H4 (cell line): ENCODE measurements around the gene TPSB2. TPM values are rescaled to one million over a fixed set of nuclear protein-coding genes. Genes with fewer than 3 reads are reported as not detected.
"Not testable (repeated sequence)": the region's sequence is repeated elsewhere in the genome, so short reads cannot be mapped to it uniquely, and the experiment has no call there.

ENCODE experiments used
- DNase-seq: peaks from one replicate; pipeline ENCODE4 v3.0.0-alpha.2; 2015; ENCODE audit warnings: low spot score
- total RNA-seq: library from RNA; depleted of rRNA; stranded (reverse); fragments of >200 nt; shearing (Covaris generic); gene quantifications from 2 replicates; pipeline ENCODE4 v1.2.3, GENCODE V29; 2014

TPSB2 gene
- total RNA-seq, 1 experiment from 2014 or later = 0.17 TPM

DNA sequence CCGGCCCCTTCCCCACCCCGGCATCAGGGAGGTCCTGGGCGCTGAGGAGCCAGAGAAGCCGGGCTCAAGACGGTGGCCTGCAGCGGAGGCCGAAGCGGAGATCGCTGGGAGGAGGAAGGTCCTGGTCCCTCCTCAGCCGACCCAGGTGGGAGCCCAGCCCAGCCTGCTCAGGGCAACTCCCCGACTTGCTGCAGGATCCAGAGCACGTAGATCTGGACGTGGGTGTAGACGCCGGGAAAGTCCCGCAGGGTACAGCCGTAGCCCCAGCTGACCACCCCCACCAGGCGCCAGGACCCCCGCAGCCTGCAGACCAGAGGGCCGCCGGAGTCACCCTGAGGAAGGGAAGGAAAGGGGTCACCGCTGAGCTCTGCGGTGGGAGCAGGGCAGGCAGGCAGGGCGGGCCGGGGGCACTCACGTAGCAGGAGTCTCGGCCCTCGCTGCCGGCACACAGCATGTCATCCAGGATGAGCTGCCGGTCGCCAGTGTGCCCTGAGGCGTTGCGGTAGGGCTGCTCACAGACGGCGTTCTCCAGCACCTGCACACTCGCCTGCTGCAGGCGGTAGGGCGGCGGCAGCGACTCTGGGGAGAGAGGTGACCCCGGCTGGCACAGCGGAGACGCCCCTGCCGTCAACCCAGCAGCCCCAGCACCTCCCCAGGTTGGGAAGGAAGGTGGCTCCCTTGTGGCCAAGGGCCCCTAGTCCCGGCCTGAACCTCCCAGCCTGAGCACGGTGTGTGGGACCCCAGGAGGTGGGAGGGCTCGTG, 31.3 kb upstream of the TPSB2 start:
- no peak for DNase-seq

DNA sequence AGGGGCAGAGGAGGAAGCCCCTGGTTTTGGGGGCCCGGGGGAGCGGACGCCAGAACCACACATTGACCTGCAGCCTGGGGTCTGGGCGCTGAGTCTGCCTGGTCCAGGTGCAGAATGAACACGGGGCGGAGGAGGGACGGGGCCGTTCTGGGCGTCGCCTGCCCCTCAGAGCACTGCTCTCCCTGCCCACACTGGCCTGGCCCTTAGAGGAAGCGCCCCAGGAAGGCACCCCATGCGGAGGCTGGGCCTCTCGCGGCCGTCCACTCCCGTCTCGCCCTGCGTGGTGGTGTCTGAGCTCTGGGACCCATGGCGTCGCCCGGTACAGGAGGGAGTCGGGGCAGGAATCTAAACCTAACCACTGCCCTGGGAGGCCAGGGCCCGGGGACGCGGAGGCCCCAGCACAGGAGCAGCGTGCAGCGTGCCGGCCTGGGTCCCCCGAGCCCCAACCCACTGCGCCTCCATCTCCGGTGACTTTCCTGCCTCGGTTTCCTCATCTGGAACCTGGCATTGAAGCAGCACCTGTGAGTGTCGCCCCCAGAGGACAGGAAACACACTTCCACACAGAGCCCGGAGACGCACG, 30.2 kb upstream of the TPSB2 start:
- DNase-seq = no peak

GRCh38 chr16:1259760-1260068, 29.7 kb upstream of the TPSB2 start:
- no peak for DNase-seq

DNA sequence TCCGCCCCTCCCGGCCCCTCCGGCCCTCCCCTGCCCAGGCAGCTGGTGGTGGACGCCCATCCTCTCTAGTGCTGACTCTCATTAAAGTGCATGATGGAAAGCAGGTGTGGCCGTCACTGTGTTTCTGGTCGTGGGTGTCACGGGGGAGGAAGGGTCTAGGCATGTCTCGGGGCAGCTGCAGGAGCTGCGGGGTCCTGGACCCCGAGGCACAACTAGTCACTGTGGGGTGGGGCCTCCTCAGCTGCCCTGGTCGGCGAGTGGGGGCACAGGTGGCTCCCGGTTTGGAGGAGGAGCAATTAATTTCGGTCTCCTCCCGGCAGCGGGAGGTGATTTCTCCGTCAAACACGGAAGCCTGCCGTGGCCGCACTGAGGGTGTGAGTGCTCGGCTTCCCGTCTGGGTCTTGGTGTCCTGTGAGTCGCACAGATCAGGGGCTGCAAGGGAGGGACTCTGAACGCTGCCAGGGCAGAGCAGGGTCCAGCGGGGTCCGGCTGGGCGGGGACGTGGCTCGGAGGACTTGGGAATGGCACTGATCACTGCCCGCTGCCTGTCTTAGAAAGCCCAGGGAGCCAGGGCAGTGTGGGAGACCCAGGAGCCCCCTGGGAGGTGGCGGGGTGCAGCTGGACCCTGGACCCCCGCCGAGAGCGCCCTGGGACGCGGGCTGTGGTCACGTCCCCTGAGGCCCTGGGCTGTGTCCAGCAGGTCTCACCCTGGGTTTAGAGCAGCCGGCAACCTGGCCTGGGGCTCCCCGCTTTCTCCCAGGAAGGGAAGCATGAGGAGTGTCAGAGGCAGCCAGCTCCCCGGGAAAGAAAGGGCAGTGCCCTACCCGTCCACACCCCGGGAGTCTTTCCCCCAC, 29.1 kb upstream of the TPSB2 start:
- no peak for DNase-seq

GRCh38 chr16:1258225-1258600, 28.2 kb upstream of the TPSB2 start:
- DNase-seq = no peak

- DNase-seq = no peak
Measured at GRCh38 chr16:1257561-1258224, 27.7 kb upstream of the TPSB2 start.

GRCh38 chr16:1256874-1257322, 26.9 kb upstream of the TPSB2 start:
- no peak for DNase-seq

GRCh38 chr16:1256296-1256873, 26.4 kb upstream of the TPSB2 start:
- DNase-seq = not testable (repeated sequence)

- not testable (repeated sequence) for DNase-seq
Measured at GRCh38 chr16:1255276-1256122, 25.5 kb upstream of the TPSB2 start, which contains the start of gene TPSD1. Gene TPSD1, plus strand, starts transcription at chr16:1256069. Its CDS starts 212 bp downstream, at chr16:1256281.

DNA sequence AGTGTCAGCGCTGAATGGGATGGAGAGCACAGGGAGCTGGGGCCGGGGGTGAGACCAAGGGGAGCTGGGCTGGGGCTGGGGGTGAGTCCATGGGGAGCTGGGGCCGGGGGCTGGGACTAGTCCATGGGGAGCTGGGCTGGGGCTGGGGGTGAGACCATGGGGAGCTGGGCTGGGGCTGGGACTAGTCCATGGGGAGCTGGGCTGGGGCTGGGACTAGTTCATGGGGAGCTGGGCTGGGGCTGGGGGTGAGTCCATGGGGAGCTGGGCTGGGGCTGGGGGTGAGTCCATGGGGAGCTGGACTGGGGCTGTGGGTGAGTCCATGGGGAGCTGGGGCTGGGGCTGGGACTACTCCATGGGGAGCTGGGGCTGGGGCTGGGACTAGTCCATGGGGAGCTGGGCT, 24.8 kb upstream of the TPSB2 start:
- DNase-seq = not testable (repeated sequence)

DNA sequence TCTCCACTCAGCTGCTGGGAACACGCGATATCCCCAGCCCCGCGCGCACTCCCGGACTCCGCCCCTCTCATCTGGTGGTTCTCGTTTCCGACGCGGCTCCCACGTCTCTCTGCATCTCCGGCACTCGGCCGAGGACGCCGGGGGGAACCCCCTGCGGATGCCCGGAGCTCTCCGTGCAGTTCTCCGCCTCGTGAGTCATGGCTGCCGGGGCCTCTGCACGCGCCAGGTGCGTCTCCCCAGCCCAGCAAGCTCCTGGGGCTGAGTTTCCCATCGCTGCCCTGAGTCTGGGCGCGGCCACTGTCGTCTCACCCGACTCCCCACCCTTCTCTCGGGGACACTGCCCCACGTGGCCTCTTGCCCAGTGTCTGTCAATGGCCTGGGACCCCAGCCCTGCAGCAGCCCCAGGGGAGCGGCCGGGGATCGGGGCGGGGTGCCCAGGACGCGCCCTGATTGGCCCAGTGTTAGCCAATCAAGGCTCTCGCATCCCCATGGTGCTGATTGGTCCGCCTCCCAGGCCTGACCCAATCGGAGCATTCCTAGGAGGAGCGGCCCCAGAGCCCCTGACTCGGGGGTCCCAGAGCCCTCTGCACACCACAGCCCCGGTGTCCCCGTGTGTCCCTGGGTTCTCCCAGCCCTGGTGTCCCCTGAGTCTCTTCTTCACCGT, 23.8 kb upstream of the TPSB2 start:
- not testable (repeated sequence) for DNase-seq

- DNase-seq = not testable (repeated sequence)
Measured at GRCh38 chr16:1249031-1249755, 19.2 kb upstream of the TPSB2 start.

- not testable (repeated sequence) for DNase-seq
Measured at GRCh38 chr16:1247903-1248537, 18.0 kb upstream of the TPSB2 start.

GRCh38 chr16:1245452-1246020, 15.6 kb upstream of the TPSB2 start:
- DNase-seq = no peak

DNA sequence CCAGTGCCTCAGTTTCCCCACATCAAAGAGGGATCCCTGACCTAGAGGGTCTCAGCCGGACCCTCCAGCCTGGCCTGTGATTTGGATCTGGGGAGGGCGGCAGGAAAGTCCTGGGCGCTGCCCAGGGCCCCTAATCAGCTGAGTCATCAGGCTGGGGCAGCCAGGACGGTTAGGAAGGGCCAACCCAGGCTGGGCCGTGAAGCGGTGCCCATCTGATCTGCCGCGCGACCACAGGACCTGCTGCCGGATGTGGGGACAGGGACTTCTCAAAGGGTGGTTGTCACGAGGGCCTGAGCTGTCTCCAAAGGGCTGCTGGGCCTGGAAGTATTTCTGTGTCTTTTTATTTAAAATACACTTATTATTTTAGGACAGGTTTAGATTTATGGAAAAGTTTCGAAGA, 14.9 kb upstream of the TPSB2 start:
- DNase-seq = peak; percentile 38

DNA sequence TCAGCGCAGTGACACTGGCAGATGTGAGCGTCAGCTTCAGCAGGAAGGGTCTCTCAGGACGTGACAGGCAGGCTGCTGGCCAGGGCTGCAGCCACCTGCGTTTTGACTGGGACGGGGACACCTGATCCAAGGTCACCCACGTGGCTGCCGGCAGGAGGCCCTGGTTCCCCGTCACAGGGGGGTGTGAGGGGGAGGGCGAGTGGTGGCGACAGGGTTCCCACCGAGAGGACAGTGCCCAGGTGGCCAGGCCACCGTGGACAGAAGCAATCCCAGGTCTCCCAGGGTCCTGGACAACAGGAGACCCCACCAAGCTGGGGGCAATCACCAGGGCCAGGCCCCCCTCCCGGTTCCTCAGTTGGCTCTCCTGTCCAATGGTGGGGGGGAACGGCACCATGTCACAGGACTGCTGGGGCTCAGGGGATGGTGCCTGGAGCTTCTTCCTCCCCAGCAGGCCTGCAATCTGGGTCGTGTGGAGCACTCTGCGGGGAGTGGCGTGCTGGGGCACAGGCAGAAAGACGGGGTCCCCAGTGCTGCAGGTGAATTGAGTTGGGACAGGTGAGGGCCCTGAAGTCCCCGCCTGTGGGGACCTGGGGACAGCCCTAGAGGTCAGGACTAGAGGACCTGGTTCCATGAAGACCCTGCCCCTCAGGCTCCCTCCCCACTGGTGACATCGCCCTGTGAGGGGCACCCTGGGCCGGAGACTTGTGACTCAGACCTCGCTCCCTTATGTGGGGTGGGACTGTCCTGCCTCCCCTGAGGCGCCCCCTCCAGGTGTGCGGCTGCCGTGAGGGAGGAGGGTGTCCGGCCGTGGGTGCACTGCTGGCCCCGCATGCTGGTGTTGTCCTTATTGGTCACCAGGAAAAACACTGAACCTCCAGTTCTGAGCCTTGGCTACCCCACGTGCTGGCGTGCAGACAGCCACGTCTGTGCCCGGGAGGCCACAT, 14.2 kb upstream of the TPSB2 start:
- DNase-seq = not testable (repeated sequence)

- not testable (repeated sequence) for DNase-seq
Measured at GRCh38 chr16:1243363-1243762, 13.4 kb upstream of the TPSB2 start.
